Embryonic facial prominence (tissue), 1 donor: ENCODE results near the gene PBLD.

ENCODE experiments used
- DNase-seq: peaks from one replicate; pipeline ENCODE4 v3.0.0-alpha.2; 2016; ENCODE audit errors: extremely low spot score

The PBLD gene

DNA sequence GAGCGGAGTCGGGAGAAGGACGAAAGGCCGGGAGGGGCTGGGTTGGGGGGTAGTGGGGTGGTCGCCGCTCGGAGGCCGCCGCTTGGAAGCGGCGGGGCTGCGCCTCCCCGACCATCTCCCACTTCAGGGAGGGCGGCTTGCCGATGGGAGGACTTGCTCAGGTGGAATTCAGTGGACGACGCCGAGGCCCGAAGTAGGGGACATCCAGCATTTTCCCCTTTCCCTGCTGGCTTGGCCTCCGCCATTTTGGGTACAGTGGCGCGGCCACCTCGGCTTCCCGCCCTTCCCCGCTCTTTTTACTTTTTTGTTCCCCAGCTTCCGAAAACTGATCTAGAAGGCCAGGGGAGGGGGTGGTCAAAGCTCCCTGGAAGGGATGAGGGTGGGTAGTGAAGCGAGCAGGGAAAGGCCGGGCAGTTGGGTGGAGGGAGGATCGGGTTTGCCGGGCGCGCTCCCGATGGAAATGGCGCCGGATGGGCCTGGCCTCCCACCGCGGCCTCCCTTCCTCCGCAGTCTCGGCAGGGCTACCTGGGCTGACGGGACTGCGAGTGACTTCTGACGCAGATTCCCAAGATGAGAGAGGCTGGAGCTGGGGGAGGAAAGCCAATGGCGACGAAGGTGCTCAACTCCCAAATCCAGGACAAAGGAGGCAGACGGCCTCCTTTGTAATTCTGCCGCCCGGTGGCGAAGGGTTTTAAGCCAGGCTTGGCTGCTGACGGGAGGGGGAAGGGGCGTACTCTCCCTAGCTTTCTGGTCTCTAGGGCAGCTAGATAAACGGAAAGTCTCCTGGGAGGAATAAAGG, at the start of gene PBLD:
TSS of gene PBLD (minus strand) at position 670 of the 799 bp plus-strand sequence. CDS start 26,084 bp downstream, outside the sequence.
- peak; percentile 79 for DNase-seq

DNA sequence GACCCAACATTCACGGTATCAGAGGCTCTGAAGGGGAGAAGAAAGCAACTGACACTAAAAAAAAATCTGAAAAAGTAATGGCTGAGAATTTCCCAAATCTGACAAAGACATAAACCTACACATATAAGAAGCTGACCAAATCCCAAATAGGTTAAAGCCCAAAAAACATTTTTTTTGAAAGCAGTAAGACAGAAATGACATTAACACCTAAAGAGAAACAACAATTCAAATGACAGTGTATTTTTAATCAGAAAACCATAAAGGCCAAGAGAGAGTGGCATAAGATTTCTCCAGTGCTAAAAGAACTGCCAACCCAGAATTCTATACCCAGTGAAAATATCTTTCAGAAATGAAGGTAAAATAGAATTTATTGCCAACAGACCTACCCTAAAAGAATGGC, 38.9 kb upstream of the PBLD start:
- DNase-seq, result no peak

DNA sequence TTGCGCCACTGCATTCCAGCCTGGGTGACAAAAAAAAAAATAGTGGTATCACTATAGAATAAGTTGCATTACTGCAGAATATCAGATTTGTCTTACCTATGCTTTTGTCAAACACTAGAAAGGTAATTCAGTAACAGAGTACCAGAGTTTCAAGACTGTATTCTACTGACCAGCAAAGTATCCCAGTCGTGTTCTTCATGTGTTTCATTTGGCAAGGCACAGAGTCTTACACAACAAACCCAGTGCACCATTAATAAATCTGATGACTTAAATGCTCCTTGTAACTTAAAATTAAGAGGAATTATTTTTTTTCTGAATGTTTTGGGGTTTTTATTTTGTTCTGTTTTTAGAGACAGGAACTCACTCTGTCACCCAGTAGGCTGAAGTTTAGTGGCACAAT, 34.4 kb upstream of the PBLD start:
- no peak for DNase-seq

DNA sequence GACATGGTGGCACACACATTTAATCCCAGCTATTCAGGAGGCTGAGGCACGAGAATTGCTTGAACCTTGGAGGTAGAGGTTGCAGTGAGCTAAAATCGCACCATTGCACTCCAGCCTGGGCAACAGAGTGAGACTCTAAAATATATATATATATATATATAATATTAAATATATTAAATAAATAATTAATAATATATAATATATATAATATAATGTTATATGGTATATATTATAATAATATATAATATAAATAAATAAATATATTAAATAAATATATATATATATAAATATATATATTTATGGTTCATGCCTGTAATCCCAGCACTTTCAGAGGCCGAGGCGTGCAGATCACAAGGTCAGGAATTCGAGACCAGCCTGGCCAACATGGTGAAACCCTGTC, 33.9 kb upstream of the PBLD start:
- DNase-seq, result no peak

DNA sequence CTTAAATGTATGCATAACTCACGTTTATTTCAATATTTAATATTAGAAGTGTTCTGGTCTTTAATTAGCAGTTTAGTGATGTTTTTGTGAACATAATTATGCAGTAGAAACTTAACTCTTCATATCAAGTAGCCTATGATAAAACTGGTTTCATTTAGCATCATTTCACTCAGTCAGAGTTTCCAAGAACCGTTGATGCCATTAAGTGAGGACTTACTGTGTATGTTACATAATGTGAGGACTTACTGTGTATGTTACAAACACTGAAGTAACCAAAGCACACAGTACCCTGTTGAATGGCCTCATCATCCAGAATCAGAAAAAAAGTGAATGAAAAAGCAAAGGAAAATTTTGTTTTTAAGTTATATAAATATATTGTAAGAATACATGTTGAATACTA, 32.9 kb upstream of the PBLD start:
- DNase-seq, result no peak

DNA sequence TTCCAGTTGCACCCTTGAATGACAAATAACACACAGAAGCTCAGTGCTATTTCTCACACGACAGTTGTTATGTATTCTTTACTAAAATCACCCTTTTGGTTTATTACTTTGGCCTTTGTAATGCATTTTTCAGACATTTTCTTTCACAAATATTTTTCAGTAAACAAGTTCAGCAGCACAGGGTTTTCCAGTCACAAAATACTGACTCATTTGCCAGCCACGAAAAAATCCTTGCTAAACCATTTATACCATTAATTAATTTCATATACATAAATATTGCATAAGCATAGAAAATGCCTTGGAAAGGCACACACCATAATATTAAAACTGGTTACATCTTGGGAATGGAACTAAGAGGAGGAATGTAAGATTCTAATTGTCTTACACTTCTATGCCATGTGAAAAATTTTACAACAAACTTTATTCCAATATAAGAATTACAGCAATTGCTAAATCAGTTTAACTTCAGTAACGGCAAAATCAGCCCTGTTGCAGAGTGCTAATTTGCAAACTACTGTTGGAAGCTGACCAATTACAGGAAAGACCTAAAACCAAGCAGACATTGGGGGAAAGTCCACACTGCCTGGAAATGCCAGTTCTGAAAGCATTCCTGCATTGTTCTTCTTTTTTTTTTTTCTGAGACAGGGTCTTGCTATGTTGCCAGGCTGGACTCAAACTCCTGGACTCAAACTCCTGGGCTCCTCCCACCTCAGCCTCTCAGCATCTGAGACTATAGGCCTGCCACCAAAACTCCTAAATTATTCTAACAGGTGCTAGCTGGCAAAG, 31.6 kb upstream of the PBLD start:
- DNase-seq, result no peak

DNA sequence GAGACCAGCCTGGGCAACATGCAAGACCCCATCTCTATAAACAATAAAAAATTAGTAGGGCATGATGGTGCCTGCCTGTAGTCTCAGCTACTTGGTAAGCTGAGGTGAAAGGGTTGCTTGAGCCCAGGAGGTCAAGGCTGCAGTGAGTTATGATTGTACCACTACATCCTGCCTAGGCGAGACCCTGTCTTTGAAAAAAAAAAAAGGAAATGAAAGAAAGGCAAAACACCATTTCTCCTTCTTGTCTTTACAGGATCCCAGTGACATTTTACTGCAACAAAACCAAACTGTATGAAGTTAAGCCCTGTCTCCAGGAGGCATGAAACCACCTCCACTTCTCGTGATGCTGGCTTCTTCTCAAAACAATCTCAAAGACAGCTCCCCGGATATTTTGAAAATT, 29.9 kb upstream of the PBLD start:
- DNase-seq, result no peak

DNA sequence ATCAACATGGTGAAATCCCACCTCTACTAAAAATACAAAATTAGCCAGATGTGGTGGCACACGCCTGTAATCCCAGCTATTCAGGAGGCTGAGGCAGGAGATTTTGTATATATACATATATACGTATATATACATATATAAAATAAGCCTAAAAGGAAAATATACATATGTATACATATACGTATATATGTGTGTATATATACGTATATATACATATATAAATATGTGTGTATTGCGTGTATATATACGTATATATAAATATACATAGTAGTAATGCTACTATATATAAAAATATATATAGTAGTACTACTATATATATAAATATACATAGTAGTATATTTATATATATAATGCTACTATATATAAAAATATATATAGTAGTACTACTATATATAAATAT, 26.5 kb upstream of the PBLD start:
- no peak for DNase-seq

DNA sequence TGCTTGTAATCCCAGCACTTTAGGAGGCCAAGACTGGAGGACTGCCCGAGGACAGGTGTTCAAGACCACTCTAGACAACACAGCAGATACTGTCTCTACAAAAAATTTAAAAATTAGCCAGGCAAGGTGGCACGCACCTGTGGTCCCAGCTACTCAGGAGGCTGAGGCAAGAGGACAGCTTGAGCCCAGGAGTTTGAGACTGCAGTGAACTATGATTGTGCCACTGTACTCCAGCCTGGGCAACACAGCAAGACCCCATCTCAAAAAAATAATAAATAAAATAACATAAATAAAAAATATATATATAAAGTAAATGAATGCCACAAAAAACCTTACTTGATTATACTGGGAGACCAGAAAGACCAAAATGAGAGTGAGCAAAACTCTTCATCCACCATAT, 20.8 kb upstream of the PBLD start:
- DNase-seq, result no peak

DNA sequence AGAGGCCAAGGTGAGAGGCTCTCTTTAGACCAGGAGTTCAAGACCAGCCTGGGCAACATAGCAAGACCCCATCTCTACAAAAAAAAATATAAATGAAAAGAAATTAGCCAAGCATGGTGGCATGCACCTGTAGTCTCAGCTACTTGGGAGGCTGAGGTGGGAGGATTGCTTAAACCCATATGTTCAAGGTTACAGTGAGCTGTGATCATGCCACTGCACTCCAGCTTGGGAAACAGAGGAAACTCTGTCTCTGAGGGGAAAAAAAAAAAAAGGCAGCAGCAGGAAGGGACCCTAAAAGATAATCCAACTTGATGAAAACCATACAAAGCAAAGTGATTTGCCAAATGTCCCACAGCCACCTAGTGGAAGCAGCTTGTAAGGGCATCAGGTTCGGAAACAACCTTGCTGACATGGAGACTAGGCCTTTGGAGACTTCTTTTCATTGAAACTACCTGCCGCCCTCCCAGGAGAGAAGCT, 15.6 kb upstream of the PBLD start:
- no peak for DNase-seq

DNA sequence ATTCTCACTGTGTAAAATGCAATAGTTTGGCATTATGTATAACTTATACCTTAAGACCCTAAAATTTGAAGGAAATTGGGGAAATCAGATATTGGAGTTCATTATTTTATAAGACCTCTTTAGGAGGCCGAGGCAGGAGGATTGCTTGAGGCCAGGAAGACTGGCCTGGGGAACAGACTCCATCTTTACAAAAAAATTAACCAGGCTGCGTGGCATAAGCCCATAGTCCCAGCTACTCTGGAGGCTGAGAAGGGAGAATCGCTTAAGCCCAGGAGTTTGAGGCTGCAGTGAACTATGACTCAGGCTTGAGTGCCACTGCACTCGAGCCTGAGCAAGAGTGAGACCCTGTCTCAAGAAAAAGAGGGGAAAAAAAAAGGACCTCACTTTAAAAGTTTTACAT, 14.0 kb upstream of the PBLD start:
- DNase-seq, result no peak

DNA sequence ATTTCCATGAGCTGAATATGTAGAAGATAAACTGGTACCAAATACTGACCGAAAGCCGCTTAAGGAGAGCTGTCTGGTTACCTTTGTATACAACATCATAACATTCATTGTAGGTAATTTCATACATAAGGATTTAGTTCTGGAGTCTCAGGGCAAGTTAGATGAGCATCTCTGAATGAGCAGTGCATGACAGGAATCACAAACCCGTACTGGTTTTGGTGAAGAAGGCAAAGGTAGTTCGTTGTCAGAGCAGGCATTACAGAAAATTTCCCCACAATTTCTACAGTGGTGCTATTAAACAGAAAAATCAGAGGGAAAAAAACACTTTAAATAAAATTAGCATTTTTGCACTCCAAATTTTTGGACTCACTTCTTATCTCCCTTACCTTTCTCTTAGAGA, 12.9 kb upstream of the PBLD start:
- DNase-seq, result no peak

DNA sequence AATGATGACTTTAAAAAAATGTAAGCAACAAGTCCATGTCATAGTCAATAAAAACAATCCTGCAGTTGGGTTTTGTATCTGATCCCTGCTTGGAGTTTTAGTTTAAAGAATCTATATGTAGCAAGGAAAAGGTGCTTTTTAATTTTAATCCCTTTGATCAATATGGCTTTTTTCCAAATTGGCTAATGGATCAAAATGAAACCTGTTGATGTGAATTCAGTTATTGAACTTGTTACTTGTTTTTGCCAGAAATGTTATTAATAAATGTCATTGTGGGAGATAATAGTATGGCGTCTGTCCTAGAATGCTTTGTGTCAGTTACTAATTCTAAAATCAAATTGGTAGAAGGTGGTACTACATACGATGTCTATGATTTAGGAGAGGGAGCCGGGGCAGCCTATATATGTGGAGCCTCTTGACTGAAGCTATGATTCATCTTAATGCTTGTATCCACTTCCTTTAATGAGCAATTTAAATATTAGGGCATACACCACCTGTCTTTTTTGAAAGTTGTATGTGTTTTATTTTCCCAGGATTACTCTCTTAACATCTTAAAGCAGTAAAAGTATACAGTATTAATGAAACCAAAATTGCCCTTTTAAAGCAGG, 10.3 kb upstream of the PBLD start:
- no peak for DNase-seq

DNA sequence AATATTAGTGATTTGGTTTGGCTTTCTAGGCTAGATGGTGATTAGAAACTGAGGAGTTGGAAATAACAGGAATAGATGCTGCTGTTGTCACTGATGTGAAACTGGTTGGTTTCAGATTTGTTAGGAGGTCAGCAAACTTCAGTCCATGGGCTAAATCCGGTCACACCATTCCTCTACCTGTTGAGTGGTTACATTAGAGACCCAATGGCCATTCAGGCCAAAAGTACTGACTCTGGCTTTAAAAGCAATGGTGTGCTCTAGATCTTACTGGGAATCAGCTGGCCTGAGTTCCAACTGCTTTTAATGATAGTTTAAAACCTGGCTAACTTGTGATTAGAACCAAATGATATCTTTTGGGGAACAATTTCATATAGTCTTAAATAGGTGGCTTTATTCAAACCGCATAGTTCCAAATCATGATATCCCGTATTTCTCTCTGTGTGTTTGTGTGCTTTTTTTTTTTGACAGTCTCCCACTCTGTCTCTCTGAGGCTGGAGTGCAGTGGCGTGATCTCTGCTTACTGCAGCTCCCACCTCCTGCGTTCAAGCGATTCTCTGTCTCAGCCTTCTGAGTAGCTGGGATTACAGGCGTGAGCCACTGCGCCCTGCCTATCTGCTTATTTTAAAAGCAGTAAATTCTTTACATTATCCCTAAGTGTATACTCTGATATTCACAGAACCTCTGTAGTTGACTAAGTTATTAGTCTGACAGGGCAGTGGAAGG, 7.8 kb upstream of the PBLD start:
- no peak for DNase-seq

DNA sequence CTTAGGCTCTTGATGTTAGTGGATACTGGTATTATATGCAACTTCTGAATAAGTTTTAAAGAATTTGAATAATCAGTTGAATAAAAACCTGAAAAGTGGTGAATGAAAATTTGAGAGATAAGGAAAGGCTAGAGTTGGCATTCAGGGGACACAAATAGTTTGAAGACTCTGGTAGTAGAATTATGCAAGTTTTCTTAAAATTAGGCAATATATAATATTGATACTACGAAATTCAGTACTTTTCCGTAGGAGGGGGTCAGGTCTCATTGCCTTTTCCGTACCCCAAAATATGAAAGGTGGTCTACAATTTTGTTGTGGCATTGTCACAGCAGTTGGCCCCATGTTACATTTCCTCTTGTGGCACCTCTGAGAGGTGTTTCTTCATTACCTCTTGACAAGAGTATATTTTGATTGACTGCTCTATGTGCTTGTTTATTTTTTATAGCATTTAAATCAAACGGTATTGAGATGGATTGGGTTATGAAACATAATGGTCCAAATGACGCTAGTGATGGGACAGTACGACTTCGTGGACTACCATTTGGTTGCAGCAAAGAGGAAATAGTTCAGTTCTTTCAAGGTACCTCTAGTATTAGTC, 4.1 kb upstream of the PBLD start:
- no peak for DNase-seq

DNA sequence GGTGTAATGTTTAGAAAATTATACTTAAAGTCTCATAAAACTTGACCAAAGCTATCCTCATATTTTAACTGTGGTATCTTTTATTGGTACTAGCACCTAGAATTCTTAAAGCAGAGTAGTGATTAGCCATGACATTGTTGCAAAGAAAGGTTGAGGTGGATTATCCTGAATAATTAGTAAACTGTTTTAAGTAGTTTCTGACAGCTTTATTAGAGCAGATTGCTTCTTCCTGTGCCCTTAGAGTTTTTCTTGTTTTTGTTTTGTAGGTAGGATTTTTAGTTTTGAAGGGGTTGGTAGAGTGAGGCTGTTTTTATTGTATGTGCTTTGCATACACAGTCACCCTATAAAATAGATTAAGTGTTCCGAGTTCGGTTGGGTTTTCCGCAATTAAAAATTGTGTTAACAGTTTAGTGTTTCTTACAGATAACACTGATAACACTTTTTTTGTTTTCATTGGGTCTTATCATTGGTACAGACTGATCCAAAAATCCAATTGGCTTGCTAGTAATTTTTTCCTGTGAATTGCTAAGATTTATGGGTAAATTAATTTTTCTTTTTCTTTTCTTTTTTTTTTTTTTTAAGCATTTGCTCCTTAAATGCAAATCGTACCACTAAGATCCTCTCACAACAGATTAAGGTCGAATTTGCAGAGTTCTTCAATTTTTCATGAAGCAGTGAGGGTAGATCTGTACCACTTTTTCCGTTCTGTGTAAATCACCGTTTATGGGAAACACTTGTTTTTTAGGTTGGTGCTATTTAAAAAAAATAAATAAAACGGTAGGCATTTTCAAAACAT, 2.1 kb upstream of the PBLD start:
- DNase-seq, result no peak

DNA sequence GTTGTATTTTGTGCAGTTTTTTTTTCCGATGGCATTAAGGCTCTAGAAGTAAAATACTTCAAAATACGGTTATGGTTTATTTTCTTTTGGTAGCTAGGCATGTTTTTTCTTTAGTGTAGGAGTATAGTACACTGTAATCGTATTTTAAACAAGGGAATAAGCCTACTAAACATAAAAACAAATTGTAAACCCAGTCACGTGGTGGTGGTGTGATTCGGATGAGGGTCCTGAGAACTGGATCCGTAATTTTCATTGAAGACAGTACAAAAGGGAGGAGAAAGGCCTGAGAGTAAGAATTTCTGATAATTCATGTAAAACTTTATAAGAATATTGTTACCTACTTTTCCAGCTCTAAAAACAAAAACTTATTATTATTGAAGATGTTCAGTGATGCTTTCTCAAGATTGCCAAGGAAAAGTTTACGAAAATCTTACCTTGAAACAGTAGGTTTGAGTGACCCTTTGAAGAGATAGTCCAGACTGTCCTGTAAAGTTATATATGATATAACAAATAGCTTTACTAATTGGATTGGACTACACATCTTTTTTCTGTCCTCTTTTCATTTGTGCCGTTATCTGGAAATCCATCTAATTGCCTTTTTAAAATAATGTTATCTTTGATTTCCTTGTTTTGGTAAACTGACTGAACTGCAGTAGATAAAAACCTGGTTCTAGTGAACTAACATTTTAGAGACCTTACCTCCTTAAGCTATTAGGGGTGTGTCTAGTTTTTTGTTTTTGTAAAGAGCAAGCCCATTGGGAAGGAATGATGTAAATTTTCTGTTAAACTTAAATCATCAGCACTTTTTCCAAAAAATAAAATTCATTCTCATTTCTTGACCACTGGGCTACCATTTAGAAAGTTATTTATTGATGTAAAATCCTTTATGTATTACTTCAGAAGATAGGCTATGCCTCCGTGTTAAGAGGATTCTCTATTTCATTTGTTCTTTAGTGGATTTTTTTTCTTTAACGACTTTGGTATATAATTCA, 1.0 kb upstream of the PBLD start:
- DNase-seq, result no peak

DNA sequence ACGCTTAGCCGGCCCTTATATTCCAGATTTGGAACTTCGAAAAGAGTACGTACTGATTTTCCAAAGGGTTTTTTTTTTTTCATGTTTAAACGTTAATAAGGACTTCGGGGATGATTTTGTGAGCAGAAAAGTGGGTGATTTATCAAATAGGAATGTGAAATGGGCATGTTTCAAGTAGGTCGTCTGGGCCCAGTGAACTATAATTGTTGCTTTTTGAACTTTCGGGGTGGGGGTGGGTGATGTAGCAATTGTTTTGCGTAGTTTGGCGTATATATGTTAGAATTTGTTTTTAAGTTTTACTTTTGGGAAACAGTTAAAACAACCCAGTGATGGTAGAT, 299 bp upstream of the PBLD start:
- no peak for DNase-seq

DNA sequence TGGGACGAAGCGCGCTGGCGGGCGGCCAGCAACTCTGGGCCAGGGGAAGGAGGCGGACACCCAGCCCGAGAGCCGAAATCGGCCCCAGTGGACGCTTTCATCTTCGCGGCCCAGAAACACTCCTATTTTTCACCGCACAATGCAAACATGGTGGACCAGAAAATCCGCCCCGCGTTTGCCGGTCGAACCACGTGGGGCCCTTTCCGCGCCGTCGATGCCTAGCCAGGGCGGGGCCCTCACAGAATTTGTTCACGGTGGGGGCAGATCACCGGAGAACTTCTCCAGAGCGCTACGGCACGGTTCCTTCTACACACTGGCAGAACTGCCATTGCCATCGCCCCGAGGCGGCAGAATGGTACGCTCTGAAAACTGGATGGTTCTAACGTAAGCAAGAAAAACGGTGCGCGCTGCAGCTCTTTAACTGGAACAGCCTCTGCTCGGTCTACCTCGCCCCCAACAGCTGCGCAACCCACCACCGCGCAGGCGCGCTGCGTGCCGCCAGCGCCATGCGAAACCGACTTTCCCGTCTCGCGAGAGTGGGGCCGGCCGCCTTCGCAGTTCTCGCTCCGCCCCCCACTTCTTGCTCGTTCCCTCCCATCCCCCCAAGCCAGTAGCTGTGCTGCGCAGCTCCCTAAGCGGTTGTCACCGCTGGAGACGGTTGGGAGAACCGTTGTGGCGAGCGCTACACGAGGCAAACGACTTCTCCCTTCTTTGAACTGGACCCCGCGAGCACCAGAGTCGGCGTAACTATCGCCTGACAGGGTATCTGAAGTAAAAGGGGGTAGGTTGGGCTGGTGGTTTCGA, 1.1 kb downstream of the PBLD start, which contains the start of gene HNRNPH3:
TSS of gene HNRNPH3 (plus strand) at position 610 of the 804 bp plus-strand sequence. CDS start 5,158 bp downstream, outside the sequence.
- DNase-seq, result peak; percentile 97
